Measurements from ENCODE around the gene INO80C.

INO80C gene

GRCh38 chr18:35513181-35513936, 15.6 kb upstream of the INO80C start:
- DNase-seq (ENCODE audit: low spot score) = no peak

- no peak for DNase-seq (ENCODE audit: low spot score)
Measured at GRCh38 chr18:35512761-35513160, 15.0 kb upstream of the INO80C start.

DNA sequence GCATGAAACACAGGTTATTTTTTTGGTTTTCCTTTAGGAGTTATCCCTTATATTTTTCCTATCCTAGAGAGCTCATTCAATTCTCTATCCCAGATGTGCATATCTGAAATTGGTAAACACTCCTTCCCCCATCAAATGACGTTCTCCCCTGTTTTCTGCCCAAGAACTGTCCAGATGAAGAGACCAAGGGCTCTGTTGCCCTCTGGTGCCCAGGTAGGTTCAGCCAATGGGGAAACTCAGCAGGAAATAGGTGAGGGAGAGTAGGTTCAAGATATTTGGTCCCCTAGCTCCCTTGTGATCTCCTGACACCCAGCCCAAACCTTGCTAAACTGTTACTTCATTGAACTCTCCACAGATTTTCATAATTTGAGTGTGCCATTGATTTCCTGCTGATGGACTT, 14.1 kb upstream of the INO80C start:
- no peak for DNase-seq (ENCODE audit: low spot score)

DNA sequence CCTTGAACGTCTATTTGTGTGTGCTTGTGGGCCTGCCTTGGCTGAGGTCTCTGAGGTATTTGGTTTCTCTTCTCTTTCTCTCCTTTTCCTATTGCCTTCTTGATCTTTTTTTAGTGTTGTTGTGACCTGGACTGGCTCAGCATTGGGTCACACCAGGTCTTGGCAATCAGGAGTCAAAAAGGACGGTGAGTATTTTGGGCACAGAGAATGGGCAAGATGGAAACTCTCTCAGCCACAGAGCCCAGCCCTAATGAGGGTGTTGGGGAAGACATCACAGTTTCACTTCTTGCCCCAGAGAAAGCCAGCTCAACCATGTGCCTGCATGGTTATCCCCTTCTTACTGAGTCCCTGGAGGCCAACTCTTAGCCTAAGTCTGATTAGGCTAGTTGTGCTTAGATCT, 13.7 kb upstream of the INO80C start:
- DNase-seq (ENCODE audit: low spot score) = peak; percentile 41

- DNase-seq (ENCODE audit: low spot score) = no peak
Measured at GRCh38 chr18:35510076-35510651, 12.4 kb upstream of the INO80C start.

DNA sequence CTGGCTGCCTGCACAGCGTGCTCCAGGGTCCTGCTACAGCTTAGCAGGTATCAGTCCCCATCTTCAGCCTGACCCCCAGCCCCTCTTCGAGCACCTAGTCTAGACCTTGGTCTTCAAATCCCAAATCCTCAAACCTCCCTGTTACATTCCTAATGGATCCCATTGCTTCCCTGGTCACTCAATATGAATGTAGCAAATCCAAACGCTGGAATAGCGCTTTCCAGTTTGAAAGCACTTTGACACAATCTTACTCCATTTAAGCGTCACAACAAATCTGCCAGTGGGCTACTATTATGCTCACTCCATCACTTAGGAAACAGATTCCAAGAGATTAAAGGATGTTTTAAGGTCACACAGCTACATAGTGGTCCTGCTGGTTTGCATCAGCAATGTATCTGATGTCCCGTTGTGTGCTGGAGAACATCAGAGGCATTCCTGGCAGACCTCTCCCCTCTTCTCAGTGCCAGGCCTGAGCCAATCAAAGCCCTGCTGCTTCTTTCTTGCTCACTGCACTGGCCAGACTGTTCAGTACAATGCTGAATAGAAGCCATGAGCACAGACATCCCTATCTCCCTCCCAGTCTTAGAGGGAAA, 11.1 kb upstream of the INO80C start:
- DNase-seq (ENCODE audit: low spot score) = no peak

DNA sequence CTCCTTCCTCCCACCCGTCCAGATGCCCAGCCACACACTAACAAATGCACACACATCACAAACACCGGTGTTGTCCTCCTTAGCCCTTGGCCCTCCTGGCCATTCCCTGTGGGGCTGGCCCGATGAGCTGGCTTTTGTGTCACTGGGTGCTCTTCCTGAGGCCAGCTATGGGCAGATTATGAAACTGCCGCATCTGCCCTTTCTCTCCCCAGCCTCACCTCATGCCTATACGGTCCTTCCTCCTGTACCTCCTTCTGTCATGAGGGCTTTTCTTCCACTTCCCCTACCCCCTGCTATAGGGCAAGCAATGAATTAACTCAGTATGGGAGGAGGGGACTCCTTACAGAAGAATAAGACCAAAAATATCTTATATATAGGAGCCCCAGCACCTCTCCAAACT, 10.3 kb upstream of the INO80C start:
- no peak for DNase-seq (ENCODE audit: low spot score)

GRCh38 chr18:35507623-35508022, 9.9 kb upstream of the INO80C start:
- DNase-seq (ENCODE audit: low spot score) = no peak

DNA sequence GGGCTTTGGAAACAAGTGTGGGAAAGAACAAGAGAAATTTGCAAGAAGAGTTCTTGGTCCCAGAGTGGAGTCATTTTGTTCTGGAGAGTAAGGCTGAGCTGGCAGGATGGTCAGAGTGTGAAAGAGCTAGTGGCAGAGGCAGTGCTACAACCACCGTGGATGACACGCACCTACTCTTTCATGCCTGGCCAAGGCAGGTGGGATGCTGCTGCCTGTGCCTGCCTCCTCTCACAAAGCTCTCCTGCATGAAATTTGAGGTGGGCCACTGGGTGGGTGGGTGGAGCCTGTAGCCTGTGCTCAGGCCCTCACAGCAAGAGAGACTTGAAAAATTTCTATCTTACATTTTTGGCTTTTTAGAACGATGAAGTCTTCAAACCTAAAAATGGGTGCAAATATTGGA, 9.4 kb upstream of the INO80C start:
- DNase-seq (ENCODE audit: low spot score) = no peak

DNA sequence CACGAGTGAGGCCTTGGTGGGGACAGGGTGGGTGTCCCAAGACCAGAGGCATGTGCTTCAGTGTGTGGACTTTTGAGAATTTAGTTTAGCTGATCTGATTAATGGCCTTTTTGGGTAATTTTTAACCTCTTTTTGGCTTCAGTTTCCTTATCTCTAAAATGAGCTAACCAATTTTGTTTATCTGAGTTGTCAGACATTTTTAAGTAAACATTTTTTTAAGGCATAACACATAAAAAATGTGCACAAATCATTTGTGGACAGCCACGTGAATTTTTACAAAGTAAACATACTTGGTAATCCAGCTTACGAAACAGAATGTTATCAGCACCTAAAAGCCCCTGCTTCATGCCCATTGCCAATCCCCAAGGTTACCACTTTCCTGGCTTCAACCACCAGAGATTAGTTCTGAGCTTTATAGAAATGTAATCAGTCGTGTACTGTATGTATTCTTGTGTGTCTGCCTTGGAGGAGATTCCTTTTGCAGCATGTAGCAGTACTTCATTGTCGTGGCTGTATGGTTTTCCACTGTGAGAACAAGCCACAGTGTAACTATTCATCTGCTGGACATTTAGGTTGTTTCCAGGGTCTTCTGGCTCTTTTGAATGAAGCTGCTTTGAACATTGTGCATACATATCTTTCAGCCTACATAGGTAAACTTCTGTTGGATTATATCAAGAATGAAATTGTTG, 8.4 kb upstream of the INO80C start:
- DNase-seq (ENCODE audit: low spot score) = no peak

DNA sequence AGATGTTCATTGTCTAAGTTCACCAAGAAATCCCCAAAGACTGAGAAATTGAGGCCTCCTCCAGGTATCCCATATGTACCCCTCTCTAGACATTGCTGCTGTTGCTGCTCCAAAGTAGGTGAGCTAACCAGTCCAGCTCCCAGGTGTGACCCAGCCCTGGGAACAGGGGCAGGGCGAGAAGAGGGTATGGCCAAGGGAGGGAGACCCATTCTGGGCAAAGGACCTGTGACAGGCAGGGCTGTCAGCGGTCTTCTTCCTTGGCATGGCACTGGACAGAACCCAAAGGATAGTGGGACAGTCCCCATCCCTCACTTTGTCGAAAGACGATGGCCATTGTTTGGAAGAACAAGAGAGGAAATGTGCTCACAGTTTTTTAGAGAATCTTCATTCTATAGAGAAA, 7.2 kb upstream of the INO80C start:
- no peak for DNase-seq (ENCODE audit: low spot score)

DNA sequence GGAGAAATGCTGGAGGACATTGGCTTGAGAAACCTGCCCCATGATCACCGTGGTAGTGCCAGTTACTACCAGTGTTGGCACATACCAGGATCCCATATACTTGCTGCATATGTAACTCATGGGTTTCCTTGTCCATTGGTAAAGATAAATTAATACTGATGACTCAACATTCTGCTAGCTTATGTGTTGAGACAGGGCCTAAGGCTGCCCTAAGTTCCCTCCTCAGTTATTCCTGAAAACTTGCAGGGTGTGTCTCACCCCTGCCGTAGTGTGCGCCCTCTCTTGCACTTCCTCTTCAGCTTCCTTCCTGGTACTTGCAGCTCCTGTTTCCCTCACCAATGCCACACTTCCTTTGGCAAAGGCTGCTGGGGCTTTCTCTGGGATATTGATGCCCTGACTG, 4.3 kb upstream of the INO80C start:
- no peak for DNase-seq (ENCODE audit: low spot score)

DNA sequence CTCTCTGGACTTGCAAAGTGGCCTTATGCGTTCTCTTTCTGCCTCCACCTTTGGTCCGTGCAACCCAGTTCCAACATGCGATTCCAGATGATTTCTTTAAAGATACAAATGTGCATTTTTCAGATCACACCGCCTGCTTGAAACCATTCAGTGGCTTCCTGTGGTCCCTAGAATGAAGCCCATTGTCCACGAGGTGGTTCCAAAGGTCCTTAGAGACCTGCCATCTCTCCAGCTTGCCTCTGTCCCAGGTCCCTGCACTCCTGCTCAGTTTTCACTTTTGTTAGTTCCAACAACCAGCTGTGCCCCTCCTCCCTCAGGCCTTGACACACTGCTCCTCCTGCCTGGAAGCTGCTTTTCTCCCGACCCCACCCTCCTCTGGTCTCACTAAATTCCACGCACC, 3.6 kb upstream of the INO80C start:
- DNase-seq (ENCODE audit: low spot score) = no peak

DNA sequence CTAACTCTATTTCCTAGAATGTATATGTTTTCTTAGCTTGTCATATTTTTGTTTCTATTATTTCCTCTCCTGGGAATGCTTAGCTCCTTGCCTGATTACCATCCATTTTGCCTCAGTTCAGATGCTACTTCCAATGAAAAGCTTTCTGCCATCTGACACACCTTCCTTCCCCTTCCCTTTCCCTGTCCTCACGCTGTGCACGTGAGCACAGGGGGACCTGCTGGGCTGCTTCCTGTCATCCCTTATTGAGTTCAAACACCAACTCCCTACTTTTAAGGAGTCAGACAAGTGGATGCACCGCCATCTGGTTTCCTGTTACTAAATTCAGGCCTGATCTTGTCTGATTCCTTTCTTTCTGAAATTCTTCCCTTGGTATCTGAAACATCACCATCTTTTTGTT, 2.4 kb upstream of the INO80C start:
- no peak for DNase-seq (ENCODE audit: low spot score)

DNA sequence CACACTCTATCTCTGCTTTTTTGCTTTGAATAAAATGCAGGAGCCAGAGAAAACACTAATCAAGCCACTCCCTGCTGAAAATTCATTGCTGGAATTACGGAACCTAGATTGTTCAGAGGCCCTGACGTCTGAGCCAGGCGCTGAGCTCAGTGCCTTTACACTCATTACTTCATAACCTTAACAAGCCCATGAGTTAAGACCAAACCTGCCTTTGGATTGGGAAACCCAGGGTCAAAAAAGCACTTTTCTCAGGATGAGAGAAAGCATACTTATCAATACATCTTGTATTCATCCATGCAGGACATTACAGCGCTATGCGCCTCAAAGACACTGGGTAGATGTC, 762 bp downstream of the INO80C start:
- peak; percentile 3 for DNase-seq (ENCODE audit: low spot score)

GRCh38 chr18:35495536-35496314, 2.0 kb downstream of the INO80C start:
- no peak for DNase-seq (ENCODE audit: low spot score)

DNA sequence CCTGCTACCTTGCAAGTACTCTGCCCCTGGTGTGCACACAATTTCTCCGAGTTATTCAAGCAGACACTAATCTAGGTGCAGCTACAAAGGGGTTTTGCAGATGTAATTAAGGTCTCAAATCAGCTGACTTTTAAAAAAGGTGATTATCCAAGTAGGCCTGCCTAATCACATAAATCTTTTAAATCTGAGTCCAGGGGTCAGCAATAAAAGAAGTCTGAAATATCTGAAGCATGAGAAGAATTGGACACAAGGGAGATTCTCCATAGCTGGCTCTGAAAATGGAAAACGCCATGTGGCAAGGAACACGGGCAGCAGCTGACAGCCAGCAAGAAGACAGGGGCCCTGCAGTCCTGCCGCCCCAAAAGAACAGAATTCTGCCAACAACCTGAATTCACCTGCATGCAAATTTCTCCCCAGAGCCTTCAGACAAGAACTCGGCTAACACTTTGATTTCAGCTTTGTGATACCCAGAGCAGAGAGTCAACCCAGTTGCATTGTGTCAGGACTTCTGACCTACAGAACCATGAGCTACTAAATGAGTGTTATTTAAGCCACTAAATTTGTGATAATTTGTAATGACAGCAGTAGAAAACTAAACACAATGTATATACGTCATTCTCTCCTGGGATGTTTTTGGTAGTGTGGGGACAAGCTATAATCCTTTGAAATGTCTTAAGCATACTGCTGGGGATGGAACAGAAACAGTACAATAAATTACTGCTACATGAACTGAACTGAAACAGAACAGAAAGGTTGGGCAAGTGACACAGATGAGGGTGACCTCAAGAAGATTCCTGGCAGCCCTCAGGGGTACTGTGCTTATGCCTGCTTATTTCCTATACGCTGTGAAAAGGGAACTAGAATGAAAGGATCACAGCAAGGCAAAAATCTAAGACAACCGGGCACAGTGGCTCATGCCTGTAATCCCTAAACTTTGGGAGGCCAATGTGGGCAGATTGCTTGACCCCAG, 3.2 kb downstream of the INO80C start:
- DNase-seq (ENCODE audit: low spot score) = no peak

DNA sequence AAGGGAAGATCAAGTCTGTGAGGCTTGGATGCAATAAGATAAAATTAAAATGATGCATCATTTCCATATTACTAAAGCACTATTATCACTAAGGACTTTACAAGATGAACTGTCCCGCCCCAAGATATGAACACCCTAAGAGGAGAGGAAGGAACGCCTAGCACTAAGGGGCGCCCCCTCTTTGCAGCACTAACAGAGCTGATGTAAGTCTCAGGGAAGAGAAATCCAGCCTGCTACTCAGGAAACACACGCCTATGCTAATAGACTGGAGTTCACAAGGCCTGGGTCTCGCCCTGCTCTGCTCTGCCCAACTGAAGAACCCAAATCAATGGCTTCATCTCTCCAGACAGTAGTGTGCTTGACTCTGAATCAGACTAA, 6.1 kb downstream of the INO80C start:
- no peak for DNase-seq (ENCODE audit: low spot score)

DNA sequence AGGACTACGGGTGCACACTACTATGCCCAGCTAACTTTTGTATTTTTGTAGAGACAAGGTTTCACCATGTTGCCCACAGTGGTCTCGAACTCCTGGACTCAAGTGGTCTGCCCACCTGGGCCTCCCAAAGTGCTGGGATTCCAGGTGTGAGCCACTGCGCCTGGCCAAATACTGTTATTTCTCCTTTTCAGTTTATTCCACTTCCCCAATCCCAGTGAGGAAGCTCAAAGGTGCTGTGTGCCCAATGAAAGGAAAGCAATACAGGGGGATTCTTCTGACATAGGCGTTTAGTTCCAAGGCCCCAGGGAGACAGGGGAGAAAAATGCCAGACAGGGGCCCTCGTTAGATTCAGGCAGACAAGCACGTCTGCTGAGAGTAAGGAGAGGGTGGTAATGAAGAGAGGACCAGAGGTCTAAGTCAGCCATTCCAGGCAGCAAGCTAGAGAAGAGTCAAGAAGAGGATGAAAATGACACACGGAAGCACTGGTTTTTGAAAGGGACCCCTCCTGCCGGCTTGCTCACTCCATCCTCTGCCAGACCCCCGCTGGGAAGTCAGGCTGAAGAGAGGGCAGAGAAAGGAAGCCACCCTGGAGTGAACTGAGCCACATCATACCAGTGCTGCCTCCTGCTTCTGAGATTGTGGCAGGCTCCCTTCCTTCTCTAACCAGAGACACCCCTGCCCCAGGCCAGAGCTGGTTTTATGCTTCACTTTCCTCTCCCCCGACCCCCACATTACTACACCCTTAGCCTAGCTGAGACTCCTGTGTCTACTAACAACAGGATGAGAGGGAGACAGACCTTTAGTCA, 6.7 kb downstream of the INO80C start:
- no peak for DNase-seq (ENCODE audit: low spot score)

GRCh38 chr18:35489913-35490490, 7.8 kb downstream of the INO80C start:
- no peak for DNase-seq (ENCODE audit: low spot score)
